ENCODE measurements around the gene PLXDC1.

PLXDC1 gene

DNA sequence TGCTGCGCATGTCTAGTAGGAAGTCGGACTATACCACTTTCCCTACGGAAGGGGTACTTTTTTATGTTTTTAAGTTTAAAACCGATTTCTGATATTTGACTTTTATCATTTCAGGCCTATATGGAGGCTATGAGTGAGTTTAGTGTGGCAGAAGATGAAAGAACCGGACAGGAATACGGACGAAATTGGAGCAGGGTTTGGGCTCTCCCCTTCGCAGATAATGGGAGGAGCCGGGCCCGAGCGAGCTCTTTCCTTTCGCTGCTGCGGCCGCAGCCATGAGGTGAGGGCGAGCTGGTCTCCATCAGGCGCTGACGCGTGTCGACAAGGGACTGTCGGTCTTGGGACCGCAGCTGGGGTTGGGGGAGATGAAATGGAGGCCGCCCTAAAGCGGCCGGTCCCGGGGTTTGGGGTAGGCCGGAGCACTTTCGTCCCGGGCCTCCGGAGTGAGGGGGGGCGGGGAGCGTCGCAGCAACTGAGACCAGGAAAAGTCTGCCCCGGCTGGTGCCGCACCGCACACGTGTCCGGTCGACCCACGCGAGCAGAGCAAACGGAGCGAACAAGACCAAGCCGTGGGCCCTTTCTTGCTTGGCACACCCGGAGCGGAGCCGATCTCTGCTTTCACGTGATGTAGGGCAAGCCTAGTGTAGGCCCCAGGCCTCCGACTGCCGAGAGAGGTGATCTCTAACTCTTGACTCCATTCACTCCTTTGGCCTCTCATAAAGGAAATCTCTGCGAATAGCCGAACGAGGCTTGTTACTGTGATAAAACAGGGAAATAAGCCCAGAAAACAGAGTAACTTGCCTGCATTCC, 48.8 kb upstream of the PLXDC1 start, which contains the start of gene RPL19 (continued):
- TF ChIP-seq, protein P1, sequence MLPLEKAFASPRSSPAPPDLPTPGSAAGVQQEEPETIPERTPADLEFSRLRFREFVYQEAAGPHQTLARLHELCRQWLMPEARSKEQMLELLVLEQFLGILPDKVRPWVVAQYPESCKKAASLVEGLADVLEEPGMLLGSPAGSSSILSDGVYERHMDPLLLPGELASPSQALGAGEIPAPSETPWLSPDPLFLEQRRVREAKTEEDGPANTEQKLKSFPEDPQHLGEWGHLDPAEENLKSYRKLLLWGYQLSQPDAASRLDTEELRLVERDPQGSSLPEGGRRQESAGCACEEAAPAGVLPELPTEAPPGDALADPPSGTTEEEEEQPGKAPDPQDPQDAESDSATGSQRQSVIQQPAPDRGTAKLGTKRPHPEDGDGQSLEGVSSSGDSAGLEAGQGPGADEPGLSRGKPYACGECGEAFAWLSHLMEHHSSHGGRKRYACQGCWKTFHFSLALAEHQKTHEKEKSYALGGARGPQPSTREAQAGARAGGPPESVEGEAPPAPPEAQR (tag by site-specific recombination; IDR thresholded peaks at IDR 0.05): no peak
- TF ChIP-seq ZIC2 (tag by site-specific recombination; IDR thresholded peaks at IDR 0.05): no peak

GRCh38 chr17:39199820-39200069, 48.3 kb upstream of the PLXDC1 start:
- CTCF ChIA-PET: interaction anchor here (0.7 to 18.9 kb wide), 10 partner anchors 9 to 332 kb away, joined by 3 to 733 read pairs (median 6); no protein-coding TSS in a partner anchor
- peak overlapping the region; percentile 99 for H3K27ac ChIP-seq (ENCODE audit: extremely low read depth, low read depth, low read length)
- peaks cover 17% of the 10 kb centered on the region; the same call in 1 of the 2 replicates for H3K4me1 ChIP-seq (ENCODE audit: control insufficient read depth, insufficient read depth, low read length)
- H3K4me3 ChIP-seq (ENCODE audit: low read depth, low read length): peak overlapping the region; percentile 96
- POLR2A ChIA-PET: interaction anchor here (0.5 to 2.6 kb wide), 65 partner anchors 10 to 1849 kb away, joined by 3 to 42 read pairs (median 4); partner anchors contain the start of genes ARL5C, CDK12, EPOP and FBXL20
- H3K9me3 ChIP-seq (ENCODE audit: control insufficient read depth, insufficient read depth, low read depth, low read length): no peaks in the 10 kb centered on the region
- H3K36me3 ChIP-seq (ENCODE audit: control insufficient read depth in 2 of 2, insufficient read depth in 1 of 2, low read length in 2 of 2): peaks cover 35 to 43% of the 10 kb centered on the region in 2 experiments
- TF ChIP-seq, protein P2, sequence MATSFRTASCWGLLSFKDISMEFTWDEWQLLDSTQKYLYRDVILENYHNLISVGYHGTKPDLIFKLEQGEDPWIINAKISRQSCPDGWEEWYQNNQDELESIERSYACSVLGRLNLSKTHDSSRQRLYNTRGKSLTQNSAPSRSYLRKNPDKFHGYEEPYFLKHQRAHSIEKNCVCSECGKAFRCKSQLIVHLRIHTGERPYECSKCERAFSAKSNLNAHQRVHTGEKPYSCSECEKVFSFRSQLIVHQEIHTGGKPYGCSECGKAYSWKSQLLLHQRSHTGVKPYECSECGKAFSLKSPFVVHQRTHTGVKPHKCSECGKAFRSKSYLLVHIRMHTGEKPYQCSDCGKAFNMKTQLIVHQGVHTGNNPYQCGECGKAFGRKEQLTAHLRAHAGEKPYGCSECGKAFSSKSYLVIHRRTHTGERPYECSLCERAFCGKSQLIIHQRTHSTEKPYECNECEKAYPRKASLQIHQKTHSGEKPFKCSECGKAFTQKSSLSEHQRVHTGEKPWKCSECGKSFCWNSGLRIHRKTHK (tag by site-specific recombination; IDR thresholded peaks at IDR 0.05): no peak
- TF ChIP-seq, protein P3, sequence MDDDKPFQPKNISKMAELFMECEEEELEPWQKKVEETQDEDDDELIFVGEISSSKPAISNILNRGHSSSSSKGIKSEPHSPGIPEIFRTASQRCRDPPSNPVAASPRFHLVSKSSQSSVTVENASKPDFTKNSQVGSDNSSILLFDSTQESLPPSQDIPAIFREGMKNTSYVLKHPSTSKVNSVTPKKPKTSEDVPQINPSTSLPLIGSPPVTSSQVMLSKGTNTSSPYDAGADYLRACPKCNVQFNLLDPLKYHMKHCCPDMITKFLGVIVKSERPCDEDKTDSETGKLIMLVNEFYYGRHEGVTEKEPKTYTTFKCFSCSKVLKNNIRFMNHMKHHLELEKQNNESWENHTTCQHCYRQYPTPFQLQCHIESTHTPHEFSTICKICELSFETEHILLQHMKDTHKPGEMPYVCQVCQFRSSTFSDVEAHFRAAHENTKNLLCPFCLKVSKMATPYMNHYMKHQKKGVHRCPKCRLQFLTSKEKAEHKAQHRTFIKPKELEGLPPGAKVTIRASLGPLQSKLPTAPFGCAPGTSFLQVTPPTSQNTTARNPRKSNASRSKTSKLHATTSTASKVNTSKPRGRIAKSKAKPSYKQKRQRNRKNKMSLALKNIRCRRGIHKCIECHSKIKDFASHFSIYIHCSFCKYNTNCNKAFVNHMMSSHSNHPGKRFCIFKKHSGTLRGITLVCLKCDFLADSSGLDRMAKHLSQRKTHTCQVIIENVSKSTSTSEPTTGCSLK (tag by site-specific recombination; IDR thresholded peaks at IDR 0.05): no peak
- TF ChIP-seq ZNF18 (tag by site-specific recombination; IDR thresholded peaks at IDR 0.05): no peak
- TF ChIP-seq ZNF561 (tag by site-specific recombination; IDR thresholded peaks at IDR 0.05; ENCODE audit: borderline replicate concordance): peak; percentile 28; the same call in 1 of the 2 replicates
- TF ChIP-seq, protein P4, sequence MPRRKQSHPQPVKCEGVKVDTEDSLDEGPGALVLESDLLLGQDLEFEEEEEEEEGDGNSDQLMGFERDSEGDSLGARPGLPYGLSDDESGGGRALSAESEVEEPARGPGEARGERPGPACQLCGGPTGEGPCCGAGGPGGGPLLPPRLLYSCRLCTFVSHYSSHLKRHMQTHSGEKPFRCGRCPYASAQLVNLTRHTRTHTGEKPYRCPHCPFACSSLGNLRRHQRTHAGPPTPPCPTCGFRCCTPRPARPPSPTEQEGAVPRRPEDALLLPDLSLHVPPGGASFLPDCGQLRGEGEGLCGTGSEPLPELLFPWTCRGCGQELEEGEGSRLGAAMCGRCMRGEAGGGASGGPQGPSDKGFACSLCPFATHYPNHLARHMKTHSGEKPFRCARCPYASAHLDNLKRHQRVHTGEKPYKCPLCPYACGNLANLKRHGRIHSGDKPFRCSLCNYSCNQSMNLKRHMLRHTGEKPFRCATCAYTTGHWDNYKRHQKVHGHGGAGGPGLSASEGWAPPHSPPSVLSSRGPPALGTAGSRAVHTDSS (tag by site-specific recombination; IDR thresholded peaks at IDR 0.05): no peak
- TF ChIP-seq ZNF112 (tag by site-specific recombination; IDR thresholded peaks at IDR 0.05): no peak
- TF ChIP-seq ZNF146 (tag by site-specific recombination; IDR thresholded peaks at IDR 0.05): no peak
- TF ChIP-seq PATZ1 (tag by site-specific recombination; IDR thresholded peaks at IDR 0.05): 0 out of 2 replicates have a peak, but pooled peaks have one; percentile 52
- no peak for TF ChIP-seq ZNF416 (tag by site-specific recombination; IDR thresholded peaks at IDR 0.05)
- no peak for TF ChIP-seq INSM2 (tag by site-specific recombination; IDR thresholded peaks at IDR 0.05)
- TF ChIP-seq ZNF140 (tag by site-specific recombination; IDR thresholded peaks at IDR 0.05): no peak
- TF ChIP-seq, protein P5, sequence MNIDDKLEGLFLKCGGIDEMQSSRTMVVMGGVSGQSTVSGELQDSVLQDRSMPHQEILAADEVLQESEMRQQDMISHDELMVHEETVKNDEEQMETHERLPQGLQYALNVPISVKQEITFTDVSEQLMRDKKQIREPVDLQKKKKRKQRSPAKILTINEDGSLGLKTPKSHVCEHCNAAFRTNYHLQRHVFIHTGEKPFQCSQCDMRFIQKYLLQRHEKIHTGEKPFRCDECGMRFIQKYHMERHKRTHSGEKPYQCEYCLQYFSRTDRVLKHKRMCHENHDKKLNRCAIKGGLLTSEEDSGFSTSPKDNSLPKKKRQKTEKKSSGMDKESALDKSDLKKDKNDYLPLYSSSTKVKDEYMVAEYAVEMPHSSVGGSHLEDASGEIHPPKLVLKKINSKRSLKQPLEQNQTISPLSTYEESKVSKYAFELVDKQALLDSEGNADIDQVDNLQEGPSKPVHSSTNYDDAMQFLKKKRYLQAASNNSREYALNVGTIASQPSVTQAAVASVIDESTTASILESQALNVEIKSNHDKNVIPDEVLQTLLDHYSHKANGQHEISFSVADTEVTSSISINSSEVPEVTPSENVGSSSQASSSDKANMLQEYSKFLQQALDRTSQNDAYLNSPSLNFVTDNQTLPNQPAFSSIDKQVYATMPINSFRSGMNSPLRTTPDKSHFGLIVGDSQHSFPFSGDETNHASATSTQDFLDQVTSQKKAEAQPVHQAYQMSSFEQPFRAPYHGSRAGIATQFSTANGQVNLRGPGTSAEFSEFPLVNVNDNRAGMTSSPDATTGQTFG (tag by site-specific recombination; IDR thresholded peaks at IDR 0.05; ENCODE audit: borderline replicate concordance): no peak
- no peak for TF ChIP-seq ZNF175 (tag by site-specific recombination; IDR thresholded peaks at IDR 0.05)
- no peak for TF ChIP-seq TCF7L2 (IDR thresholded peaks at IDR 0.05; ENCODE audit: borderline replicate concordance, low read depth, low read length)
- peak; percentile 74 for TF ChIP-seq SP2 (tag by site-specific recombination; IDR thresholded peaks at IDR 0.05)
- TF ChIP-seq, protein P6, sequence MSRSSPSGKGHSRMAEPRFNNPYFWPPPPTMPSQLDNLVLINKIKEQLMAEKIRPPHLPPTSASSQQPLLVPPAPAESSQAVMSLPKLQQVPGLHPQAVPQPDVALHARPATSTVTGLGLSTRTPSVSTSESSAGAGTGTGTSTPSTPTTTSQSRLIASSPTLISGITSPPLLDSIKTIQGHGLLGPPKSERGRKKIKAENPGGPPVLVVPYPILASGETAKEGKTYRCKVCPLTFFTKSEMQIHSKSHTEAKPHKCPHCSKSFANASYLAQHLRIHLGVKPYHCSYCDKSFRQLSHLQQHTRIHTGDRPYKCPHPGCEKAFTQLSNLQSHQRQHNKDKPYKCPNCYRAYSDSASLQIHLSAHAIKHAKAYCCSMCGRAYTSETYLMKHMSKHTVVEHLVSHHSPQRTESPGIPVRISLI (tag by site-specific recombination; IDR thresholded peaks at IDR 0.05): no peak
